ENCODE measurements around the gene PKNOX1.

The PKNOX1 gene

DNA sequence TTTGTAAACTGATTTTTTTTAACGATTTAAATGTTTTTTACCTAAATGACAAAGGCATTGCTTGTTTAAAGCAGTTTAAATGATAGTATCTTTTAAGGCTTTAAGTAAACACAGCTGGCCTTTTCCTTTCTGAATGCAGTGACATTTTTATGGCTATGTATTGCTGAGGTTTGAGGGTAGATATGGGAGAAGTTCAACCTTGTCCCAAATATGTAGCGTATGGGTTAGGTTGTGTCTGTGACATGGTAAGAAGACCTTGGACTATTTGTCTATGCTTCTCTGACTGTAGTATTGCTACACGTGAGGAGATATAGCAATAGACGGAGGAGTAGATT, 32.5 kb downstream of the PKNOX1 start:
- H3K27ac ChIP-seq (ENCODE audit: low read length) = no peak overlapping the region
- H3K27me3 ChIP-seq (ENCODE audit: insufficient read depth, low read length) = no peaks in the 10 kb centered on the region
- H3K9ac ChIP-seq (ENCODE audit: low read depth, low read length) = no peak overlapping the region
- no peaks in the 10 kb centered on the region for H3K9me3 ChIP-seq (ENCODE audit: insufficient read depth, low read depth, low read length)
- H3K4me3 ChIP-seq (ENCODE audit: low read length) = no peak overlapping the region
- peaks cover 37% of the 10 kb centered on the region for H3K36me3 ChIP-seq (ENCODE audit: insufficient read depth, low read depth, low read length)
- peaks cover 7% of the 10 kb centered on the region; the same call in 1 of the 2 replicates for H3K4me1 ChIP-seq (ENCODE audit: insufficient read depth, low read length)

DNA sequence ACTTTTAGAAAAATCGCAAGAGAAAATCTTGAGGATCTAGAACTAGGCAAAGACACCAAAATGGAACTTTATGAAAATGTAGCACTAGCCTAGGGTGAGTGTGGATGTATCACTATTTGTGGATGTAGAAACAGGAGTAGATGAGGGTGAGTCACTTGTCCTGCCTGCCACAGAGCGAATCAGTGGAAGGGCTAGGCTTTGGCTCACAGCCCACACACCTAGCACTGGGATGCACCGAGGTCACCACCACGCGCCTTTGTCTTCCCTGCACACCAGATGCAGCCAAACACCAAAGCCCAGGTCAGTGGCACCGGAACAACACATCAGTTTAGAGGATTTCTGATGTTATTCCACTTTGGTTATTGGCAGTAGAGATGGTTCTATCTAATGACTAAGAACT, 38.2 kb downstream of the PKNOX1 start:
- Histone ChIP-seq H3K4me1 (ENCODE audit: insufficient read depth, low read length) (no peaks in the 10 kb centered on the region), H3K9ac (ENCODE audit: low read depth, low read length) (no peak overlapping the region), H3K36me3 (ENCODE audit: insufficient read depth, low read depth, low read length) (peaks cover 73% of the 10 kb centered on the region), H3K4me3 (ENCODE audit: low read length) (no peak overlapping the region), H3K27ac (ENCODE audit: low read length) (no peak overlapping the region), H3K9me3 (ENCODE audit: insufficient read depth, low read depth, low read length) (no peaks in the 10 kb centered on the region), H3K27me3 (ENCODE audit: insufficient read depth, low read length) (no peaks in the 10 kb centered on the region)

DNA sequence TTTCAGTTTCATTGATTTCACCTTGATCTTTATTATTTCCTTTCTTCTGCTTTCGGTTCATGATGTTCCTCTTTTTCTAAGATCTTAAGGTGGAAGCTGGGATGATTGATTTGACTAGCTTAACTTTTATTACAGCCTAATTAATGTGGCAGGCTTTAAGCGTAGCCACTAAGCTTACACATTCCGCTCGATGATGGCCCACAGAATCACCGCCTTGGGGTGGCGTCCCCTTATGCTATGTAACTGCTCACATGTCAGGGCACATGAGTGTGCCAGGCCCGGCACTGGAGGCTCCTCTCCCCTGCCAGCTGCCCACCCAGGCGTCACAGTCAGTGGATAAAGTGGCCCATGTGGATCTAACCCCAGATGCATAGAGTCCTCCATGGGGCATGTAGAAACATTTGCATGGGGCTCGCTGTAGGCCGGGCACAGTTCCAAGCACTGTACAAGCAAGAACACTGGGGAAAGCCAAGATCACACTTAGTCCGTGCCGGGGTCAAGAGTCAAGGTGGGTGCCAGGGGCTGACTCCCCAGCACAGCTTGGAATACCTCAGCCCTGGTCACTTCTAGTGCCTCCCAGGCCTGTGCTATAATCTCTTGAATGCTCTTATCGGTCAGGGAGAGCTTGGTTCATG, 41.7 kb downstream of the PKNOX1 start:
- Histone ChIP-seq H3K36me3 (ENCODE audit: insufficient read depth, low read depth, low read length) (peaks cover 72% of the 10 kb centered on the region), H3K27ac (ENCODE audit: low read length) (no peak overlapping the region), H3K4me3 (ENCODE audit: low read length) (no peak overlapping the region), H3K4me1 (ENCODE audit: insufficient read depth, low read length) (no peaks in the 10 kb centered on the region), H3K9ac (ENCODE audit: low read depth, low read length) (no peak overlapping the region), H3K9me3 (ENCODE audit: insufficient read depth, low read depth, low read length) (no peaks in the 10 kb centered on the region), H3K27me3 (ENCODE audit: insufficient read depth, low read length) (no peaks in the 10 kb centered on the region)

DNA sequence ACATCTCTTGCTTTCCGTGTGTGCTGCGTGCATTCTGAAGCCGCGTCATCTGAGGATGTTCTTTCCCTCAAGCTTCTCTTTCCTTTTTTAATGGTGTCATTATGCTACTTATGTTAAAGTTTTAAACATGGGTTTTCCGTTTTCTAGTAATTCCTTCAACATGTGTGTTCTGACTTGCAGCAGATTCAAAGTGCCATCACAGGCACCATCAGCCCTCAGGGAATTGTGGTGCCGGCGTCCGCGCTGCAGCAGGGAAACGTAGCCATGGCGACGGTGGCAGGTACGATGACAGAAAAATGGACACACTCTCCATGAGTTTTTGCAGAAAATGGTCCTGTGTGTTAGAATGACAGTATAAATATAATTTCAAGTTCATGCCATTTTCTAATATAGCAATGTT, 42.4 kb downstream of the PKNOX1 start:
- Histone ChIP-seq H3K27ac (ENCODE audit: low read length) (no peak overlapping the region), H3K4me3 (ENCODE audit: low read length) (no peak overlapping the region), H3K27me3 (ENCODE audit: insufficient read depth, low read length) (no peaks in the 10 kb centered on the region), H3K4me1 (ENCODE audit: insufficient read depth, low read length) (no peaks in the 10 kb centered on the region), H3K9me3 (ENCODE audit: insufficient read depth, low read depth, low read length) (no peaks in the 10 kb centered on the region), H3K9ac (ENCODE audit: low read depth, low read length) (no peak overlapping the region), H3K36me3 (ENCODE audit: insufficient read depth, low read depth, low read length) (peaks cover 72% of the 10 kb centered on the region)

DNA sequence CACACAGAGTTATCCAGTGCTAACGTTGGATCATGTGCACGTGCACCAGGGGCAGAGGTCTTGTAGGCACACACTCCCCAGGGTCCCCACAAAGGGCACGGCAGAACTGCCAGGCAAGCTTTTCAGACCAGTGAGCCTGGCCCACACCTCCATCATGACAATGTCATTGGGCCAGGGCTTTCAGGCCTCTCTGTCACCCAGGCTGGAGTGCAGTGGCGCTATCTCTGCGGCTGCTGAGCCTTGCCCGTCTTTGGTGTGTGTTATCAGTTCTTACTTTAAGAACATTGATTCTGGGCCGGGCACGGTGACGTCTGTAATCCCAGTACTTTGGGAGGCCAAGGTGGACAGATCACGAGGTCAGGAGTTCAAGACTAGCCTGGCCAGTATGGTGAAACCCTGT, 44.2 kb downstream of the PKNOX1 start:
- Histone ChIP-seq H3K4me1 (ENCODE audit: insufficient read depth, low read length) (no peaks in the 10 kb centered on the region), H3K9me3 (ENCODE audit: insufficient read depth, low read depth, low read length) (no peaks in the 10 kb centered on the region), H3K9ac (ENCODE audit: low read depth, low read length) (no peak overlapping the region), H3K36me3 (ENCODE audit: insufficient read depth, low read depth, low read length) (peaks cover 62% of the 10 kb centered on the region), H3K27ac (ENCODE audit: low read length) (no peak overlapping the region), H3K27me3 (ENCODE audit: insufficient read depth, low read length) (no peaks in the 10 kb centered on the region), H3K4me3 (ENCODE audit: low read length) (no peak overlapping the region)

DNA sequence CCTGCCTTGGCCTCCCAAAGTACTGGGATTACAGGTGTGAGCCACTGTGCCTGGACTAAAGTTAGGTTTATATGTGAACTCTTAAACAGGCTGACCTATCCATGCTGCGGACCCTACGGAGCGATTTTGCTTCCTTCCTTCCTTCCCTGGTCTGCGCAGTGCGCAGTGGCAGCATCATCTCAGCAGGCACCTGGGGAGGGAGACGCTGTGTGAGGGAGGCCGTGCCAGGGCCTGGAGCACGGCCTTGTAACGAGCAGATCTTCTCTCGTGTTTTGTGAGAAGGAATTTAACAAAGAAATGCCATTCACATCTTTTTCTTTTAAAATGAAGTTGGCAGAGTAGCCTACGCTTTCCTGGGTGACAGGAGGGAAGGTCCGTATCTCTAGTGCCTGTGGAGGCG, 45.8 kb downstream of the PKNOX1 start:
- H3K4me1 ChIP-seq (ENCODE audit: insufficient read depth, low read length) = no peaks in the 10 kb centered on the region
- H3K27me3 ChIP-seq (ENCODE audit: insufficient read depth, low read length) = no peaks in the 10 kb centered on the region
- H3K27ac ChIP-seq (ENCODE audit: low read length) = no peak overlapping the region
- H3K4me3 ChIP-seq (ENCODE audit: low read length) = no peak overlapping the region
- H3K36me3 ChIP-seq (ENCODE audit: insufficient read depth, low read depth, low read length) = peaks cover 64% of the 10 kb centered on the region
- H3K9me3 ChIP-seq (ENCODE audit: insufficient read depth, low read depth, low read length) = no peaks in the 10 kb centered on the region
- no peak overlapping the region for H3K9ac ChIP-seq (ENCODE audit: low read depth, low read length)

DNA sequence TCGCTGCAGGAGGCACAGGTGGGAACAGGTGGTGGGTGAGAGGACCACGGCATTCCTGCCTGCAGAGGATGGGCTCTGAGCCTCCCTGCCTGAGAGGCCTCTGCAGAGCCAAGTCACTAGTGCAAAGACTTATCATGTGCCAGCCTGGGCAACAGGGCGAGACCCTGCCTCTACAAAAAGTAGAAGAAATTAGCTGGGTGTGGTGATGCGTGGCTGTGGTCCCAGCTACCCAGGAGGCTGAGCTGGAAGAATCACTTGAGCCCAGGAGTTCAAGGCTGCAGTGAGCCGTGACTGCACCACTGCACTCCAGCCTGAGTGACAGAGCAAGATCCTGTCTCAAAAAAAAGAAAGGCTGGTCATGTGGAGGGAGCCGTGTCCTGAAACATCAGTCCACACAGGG, 46.4 kb downstream of the PKNOX1 start:
- no peaks in the 10 kb centered on the region for H3K27me3 ChIP-seq (ENCODE audit: insufficient read depth, low read length)
- H3K9ac ChIP-seq (ENCODE audit: low read depth, low read length) = no peak overlapping the region
- no peaks in the 10 kb centered on the region for H3K9me3 ChIP-seq (ENCODE audit: insufficient read depth, low read depth, low read length)
- no peak overlapping the region for H3K4me3 ChIP-seq (ENCODE audit: low read length)
- H3K36me3 ChIP-seq (ENCODE audit: insufficient read depth, low read depth, low read length) = peaks cover 66% of the 10 kb centered on the region
- no peak overlapping the region for H3K27ac ChIP-seq (ENCODE audit: low read length)
- H3K4me1 ChIP-seq (ENCODE audit: insufficient read depth, low read length) = no peaks in the 10 kb centered on the region

DNA sequence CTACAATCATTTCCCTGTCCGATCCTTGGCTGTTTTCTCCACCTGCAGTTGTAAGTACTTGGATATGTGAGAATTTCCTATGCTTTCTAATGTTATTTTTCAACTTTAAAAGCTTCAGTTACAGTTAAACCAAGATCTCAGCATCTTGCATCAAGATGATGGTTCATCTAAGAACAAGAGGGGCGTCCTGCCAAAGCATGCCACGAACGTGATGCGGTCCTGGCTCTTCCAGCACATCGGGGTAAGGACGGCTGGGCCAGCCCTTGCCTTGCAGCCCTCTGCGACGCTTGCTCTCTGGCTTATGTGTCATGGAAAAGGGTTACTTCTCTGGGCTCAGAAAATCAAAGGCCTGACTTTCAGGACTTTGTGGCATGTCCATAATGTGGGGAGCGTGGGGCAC, 46.8 kb downstream of the PKNOX1 start:
- no peaks in the 10 kb centered on the region for H3K4me1 ChIP-seq (ENCODE audit: insufficient read depth, low read length)
- H3K27ac ChIP-seq (ENCODE audit: low read length) = no peak overlapping the region
- H3K4me3 ChIP-seq (ENCODE audit: low read length) = no peak overlapping the region
- H3K27me3 ChIP-seq (ENCODE audit: insufficient read depth, low read length) = no peaks in the 10 kb centered on the region
- H3K36me3 ChIP-seq (ENCODE audit: insufficient read depth, low read depth, low read length) = peaks cover 63% of the 10 kb centered on the region
- H3K9ac ChIP-seq (ENCODE audit: low read depth, low read length) = no peak overlapping the region
- H3K9me3 ChIP-seq (ENCODE audit: insufficient read depth, low read depth, low read length) = no peaks in the 10 kb centered on the region

DNA sequence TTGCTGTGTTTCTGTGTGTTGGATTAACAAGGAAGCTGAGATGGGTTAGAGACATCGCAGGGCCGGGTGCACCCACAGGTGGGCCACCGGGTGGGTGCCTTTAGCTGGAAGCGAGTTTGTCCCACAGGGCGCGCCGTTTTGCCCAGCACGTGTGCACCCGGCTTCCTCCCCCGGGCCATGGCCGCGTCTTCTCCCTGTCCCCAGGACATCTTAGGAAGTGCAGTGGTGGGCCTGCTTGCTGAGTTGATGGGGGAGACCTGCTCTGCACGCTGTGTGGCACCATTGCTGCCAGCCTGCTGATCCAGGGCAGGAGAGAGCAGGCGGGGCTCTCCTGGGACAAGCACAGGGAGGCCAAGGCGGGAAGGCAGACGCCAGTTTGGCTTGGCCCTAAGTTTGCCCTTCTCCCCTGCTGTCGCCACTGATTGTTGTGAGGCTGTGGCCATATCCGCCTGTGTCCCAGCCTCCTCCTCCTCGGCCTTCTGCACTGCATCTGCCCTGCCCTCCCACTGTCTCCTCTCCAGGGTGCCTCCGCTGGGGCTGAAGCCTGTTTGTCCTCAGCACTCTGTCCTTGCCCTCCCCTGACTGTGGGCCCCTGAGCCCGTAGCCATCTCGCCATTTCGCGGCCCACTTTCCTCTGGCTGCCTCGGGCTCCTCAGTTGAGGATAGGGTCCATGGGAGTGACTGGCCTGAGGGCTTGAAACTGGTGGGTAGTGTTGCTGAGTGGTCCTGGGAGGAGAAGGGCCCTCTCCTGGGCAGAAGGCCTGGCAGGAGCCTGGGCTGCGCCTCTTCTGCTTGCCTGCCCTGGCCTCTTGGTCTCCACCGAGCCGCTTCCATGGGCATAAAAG, 47.6 kb downstream of the PKNOX1 start:
- H3K4me1 ChIP-seq (ENCODE audit: insufficient read depth, low read length) = no peaks in the 10 kb centered on the region
- no peak overlapping the region for H3K4me3 ChIP-seq (ENCODE audit: low read length)
- no peak overlapping the region for H3K27ac ChIP-seq (ENCODE audit: low read length)
- no peak overlapping the region for H3K9ac ChIP-seq (ENCODE audit: low read depth, low read length)
- no peaks in the 10 kb centered on the region for H3K27me3 ChIP-seq (ENCODE audit: insufficient read depth, low read length)
- H3K36me3 ChIP-seq (ENCODE audit: insufficient read depth, low read depth, low read length) = peaks cover 55% of the 10 kb centered on the region
- H3K9me3 ChIP-seq (ENCODE audit: insufficient read depth, low read depth, low read length) = no peaks in the 10 kb centered on the region

DNA sequence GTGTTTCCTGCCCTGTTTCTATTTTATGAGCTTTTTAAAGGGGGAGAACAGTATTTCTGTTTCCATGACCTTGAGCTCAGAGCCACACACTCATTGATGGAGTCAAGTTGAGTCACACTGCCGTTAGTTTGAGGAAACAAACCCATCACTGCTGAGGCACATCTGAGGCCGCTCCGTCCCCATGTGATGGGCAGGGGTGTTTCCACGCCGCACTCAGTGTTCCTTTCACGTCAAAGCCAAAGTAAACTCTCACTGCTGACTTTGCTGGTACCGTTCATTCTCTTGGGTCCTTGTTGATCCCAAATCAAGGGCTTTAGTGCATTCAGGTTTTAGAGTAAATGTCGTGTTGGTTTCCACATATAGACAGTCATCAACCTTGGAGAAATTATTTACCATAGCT, 48.8 kb downstream of the PKNOX1 start:
- Histone ChIP-seq H3K36me3 (ENCODE audit: insufficient read depth, low read depth, low read length) (peaks cover 56% of the 10 kb centered on the region), H3K4me1 (ENCODE audit: insufficient read depth, low read length) (no peaks in the 10 kb centered on the region), H3K9ac (ENCODE audit: low read depth, low read length) (no peak overlapping the region), H3K27me3 (ENCODE audit: insufficient read depth, low read length) (no peaks in the 10 kb centered on the region), H3K9me3 (ENCODE audit: insufficient read depth, low read depth, low read length) (no peaks in the 10 kb centered on the region), H3K27ac (ENCODE audit: low read length) (no peak overlapping the region), H3K4me3 (ENCODE audit: low read length) (no peak overlapping the region)

DNA sequence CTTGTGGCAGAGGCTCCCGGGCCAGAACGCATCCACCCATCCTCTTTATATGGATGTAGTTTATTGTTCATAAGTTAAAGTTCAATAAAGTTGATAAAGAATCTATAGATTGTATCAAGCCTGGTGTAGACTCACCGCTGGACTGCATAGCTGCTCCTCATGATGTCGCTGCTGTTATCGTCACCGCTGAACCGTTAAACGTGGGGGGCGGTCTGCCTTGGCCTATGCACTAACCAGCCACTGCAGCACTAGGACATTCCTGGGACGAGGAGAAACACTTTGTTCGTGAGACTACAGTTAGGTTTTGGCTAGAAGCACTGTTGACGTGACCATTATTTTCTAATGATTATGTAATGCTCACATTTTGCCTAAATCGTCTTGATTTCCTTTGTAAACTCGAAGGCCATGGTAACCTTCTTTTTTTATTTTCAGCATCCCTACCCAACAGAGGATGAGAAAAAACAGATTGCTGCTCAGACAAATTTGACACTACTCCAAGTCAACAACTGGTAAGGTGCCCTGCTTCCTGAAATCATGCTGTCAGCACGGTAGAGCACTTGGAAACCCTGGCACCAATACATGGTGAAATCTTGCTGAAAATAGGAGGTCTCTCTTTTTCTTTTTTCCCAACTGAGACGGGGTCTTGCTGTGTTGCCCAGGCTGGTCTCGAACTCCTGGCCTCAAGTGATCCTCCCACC, 50.2 kb downstream of the PKNOX1 start:
- Histone ChIP-seq H3K36me3 (ENCODE audit: insufficient read depth, low read depth, low read length) (peaks cover 67% of the 10 kb centered on the region), H3K27me3 (ENCODE audit: insufficient read depth, low read length) (no peaks in the 10 kb centered on the region), H3K4me1 (ENCODE audit: insufficient read depth, low read length) (no peaks in the 10 kb centered on the region), H3K9ac (ENCODE audit: low read depth, low read length) (no peak overlapping the region), H3K27ac (ENCODE audit: low read length) (no peak overlapping the region), H3K9me3 (ENCODE audit: insufficient read depth, low read depth, low read length) (no peaks in the 10 kb centered on the region), H3K4me3 (ENCODE audit: low read length) (no peak overlapping the region)

All from iPS-20b (cell line).